Panc1 (cell line): Measurements from ENCODE around the gene RBBP5. TPM values are rescaled to one million over a fixed set of nuclear protein-coding genes. Genes with fewer than 3 reads are reported as not detected.

Source experiments
- ATAC-seq: fragments of 200-7000 bp; cut with Tn5 transposase; 2 replicates; pipeline ENCODE4 v1.9.1; 2020; ENCODE audit warnings: mild to moderate bottlenecking, moderate library complexity
- BruUV-seq: library from RNA; stranded (reverse); fragments of 400-500 nt; replicated peaks from 2 replicates; lab custom pipeline; 2021; lab: Mats Ljungman, UMichigan
- CTCF ChIA-PET: fragments of 300-600 bp; sonication (Branson Sonifier 250); formaldehyde crosslinking; loops from one replicate; lab custom pipeline; 2022; ENCODE audit warnings: antibody characterized with exemption; lab: Charles Lee
- POLR2A ChIA-PET: fragments of 300-600 bp; sonication (Branson Sonifier 250); formaldehyde crosslinking; loops from one replicate; lab custom pipeline; 2022; ENCODE audit warnings: antibody characterized with exemption; lab: Charles Lee
- DNase-seq: peaks from one replicate; pipeline ENCODE4 v3.0.0-alpha.2; 2010; ENCODE audit warnings: low read depth, low spot score
- H3K27ac ChIP-seq: 2 replicates; pipeline ENCODE4 v1.5.1; 2011; ENCODE audit warnings: mild to moderate bottlenecking, low read length, inconsistent platforms
- H3K27me3 ChIP-seq: fragments of 200-500 bp; sonication (Bioruptor generic); 2 replicates; pipeline ENCODE4 v1.6.0; 2014; ENCODE audit warnings: low read length, inconsistent platforms; ENCODE audit not compliant: control insufficient read depth, insufficient read depth
- H3K36me3 ChIP-seq: fragments of 200-500 bp; sonication (Bioruptor generic); 2 replicates; pipeline ENCODE4 v1.5.1; 2014; ENCODE audit warnings: inconsistent platforms, mild to moderate bottlenecking, low read length, moderate library complexity; ENCODE audit not compliant: control insufficient read depth, insufficient read depth
- H3K4me1 ChIP-seq: 2 replicates; pipeline ENCODE4 v1.5.1; 2011; ENCODE audit warnings: inconsistent platforms, mild to moderate bottlenecking, low read length, moderate library complexity; ENCODE audit not compliant: control insufficient read depth, insufficient read depth
- H3K4me3 ChIP-seq, 2 experiments: 2 replicates each; pipeline ENCODE4 v1.5.1; 2011 to 2012; ENCODE audit warnings: low read depth in 2 of 2, low read length in 2 of 2, mild to moderate bottlenecking in 2 of 2, inconsistent platforms in 1 of 2, moderate library complexity in 1 of 2
- H3K9me3 ChIP-seq: fragments of 200-500 bp; sonication (Bioruptor generic); 2 replicates; pipeline ENCODE4 v1.5.1; 2014; ENCODE audit warnings: low read depth, mild to moderate bottlenecking, inconsistent platforms, low read length, moderate library complexity; ENCODE audit not compliant: control insufficient read depth, insufficient read depth
- POLR2AphosphoS5 ChIP-seq: IDR thresholded peaks from 2 replicates; pipeline ENCODE4 v1.6.1; 2012; ENCODE audit warnings: mild to moderate bottlenecking, low read depth, low read length, moderate library complexity
- SIN3A ChIP-seq: IDR thresholded peaks from 2 replicates; pipeline ENCODE4 v1.6.1; 2012; ENCODE audit warnings: low read depth, mild to moderate bottlenecking, low read length, moderate library complexity, borderline replicate concordance; ENCODE audit not compliant: insufficient read depth
- TCF7L2 ChIP-seq: IDR thresholded peaks from 2 replicates; pipeline ENCODE4 v1.6.1; 2011; ENCODE audit warnings: mild to moderate bottlenecking, low read depth, low read length, inconsistent platforms
- in situ Hi-C: cut with HindIII; loops from 2 replicates; pipeline ENCODE4 v1.10.0; 2016; ENCODE audit warnings: low sequenced_read_pairs, low pct_unique_long_range_greater_than_20kb
- intact Hi-C: fragments of 100-400 bp; cut with micrococcal nuclease; formaldehyde crosslinking; loops from one replicate; pipeline ENCODE4 v1.10.0; 2022; ENCODE audit not compliant: unreplicated experiment
- total RNA-seq: library from RNA; stranded (reverse); gene quantifications from one replicate; pipeline ENCODE4 v1.2.1, GENCODE V29; 2021; ENCODE audit not compliant: unreplicated experiment
- TF ChIP-seq, protein P1 (sequence below), 2 experiments: IDR thresholded peaks; 2 replicates each; pipeline ENCODE4 v1.6.1; 2011 to 2012; ENCODE audit warnings: low read depth in 2 of 2, control low read depth in 1 of 2, low read length in 1 of 2, mild to moderate bottlenecking in 1 of 2, moderate library complexity in 1 of 2; ENCODE audit not compliant: insufficient read depth in 1 of 2
- TF ChIP-seq, protein P2 (sequence below): fragments of 450-650 bp; IDR thresholded peaks from 2 replicates; pipeline ENCODE4 v1.5.1; 2017; ENCODE audit warnings: mild to moderate bottlenecking

The RBBP5 gene
- total RNA-seq, 1 experiment from 2014 or later: 22.2 TPM

DNA sequence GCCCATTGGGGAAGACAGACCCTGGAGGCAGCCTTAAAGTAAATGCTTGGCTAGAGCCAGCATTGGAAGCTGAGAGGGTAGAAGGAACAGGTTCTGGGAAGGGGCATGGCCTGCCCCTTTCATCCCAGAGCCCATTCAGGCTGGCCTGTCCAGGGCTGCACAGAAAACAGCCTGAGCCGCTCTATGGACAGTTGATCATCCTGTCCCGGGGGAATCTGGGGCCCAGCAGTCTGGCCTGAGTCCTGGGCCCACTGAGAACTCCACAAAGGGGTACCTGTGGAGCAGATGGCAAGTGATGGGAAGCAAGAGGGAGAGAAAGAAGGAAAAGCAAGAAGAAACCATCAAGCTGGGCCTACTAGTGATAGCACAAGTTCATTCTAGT, 50.8 kb downstream of the RBBP5 start:
- TF ChIP-seq POLR2AphosphoS5 (no peak), SIN3A (no peak), TCF7L2 (no peak)
- TF ChIP-seq, protein P1, sequence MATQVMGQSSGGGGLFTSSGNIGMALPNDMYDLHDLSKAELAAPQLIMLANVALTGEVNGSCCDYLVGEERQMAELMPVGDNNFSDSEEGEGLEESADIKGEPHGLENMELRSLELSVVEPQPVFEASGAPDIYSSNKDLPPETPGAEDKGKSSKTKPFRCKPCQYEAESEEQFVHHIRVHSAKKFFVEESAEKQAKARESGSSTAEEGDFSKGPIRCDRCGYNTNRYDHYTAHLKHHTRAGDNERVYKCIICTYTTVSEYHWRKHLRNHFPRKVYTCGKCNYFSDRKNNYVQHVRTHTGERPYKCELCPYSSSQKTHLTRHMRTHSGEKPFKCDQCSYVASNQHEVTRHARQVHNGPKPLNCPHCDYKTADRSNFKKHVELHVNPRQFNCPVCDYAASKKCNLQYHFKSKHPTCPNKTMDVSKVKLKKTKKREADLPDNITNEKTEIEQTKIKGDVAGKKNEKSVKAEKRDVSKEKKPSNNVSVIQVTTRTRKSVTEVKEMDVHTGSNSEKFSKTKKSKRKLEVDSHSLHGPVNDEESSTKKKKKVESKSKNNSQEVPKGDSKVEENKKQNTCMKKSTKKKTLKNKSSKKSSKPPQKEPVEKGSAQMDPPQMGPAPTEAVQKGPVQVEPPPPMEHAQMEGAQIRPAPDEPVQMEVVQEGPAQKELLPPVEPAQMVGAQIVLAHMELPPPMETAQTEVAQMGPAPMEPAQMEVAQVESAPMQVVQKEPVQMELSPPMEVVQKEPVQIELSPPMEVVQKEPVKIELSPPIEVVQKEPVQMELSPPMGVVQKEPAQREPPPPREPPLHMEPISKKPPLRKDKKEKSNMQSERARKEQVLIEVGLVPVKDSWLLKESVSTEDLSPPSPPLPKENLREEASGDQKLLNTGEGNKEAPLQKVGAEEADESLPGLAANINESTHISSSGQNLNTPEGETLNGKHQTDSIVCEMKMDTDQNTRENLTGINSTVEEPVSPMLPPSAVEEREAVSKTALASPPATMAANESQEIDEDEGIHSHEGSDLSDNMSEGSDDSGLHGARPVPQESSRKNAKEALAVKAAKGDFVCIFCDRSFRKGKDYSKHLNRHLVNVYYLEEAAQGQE (IDR thresholded peaks at IDR 0.05; ENCODE audit: insufficient read depth in 1 of 2, low read depth in 2 of 2, low read length in 1 of 2): no peak
- TF ChIP-seq, protein P2, sequence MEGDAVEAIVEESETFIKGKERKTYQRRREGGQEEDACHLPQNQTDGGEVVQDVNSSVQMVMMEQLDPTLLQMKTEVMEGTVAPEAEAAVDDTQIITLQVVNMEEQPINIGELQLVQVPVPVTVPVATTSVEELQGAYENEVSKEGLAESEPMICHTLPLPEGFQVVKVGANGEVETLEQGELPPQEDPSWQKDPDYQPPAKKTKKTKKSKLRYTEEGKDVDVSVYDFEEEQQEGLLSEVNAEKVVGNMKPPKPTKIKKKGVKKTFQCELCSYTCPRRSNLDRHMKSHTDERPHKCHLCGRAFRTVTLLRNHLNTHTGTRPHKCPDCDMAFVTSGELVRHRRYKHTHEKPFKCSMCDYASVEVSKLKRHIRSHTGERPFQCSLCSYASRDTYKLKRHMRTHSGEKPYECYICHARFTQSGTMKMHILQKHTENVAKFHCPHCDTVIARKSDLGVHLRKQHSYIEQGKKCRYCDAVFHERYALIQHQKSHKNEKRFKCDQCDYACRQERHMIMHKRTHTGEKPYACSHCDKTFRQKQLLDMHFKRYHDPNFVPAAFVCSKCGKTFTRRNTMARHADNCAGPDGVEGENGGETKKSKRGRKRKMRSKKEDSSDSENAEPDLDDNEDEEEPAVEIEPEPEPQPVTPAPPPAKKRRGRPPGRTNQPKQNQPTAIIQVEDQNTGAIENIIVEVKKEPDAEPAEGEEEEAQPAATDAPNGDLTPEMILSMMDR: no peak
- in situ Hi-C loops (no loop called here), intact Hi-C loops (no loop called here)
- Histone ChIP-seq H3K9me3 (no peaks in the 10 kb centered on the region), H3K27ac (no peak overlapping the region), H3K4me3 (no peak overlapping the region), H3K27me3 (no peaks in the 10 kb centered on the region), H3K4me1 (no peaks in the 10 kb centered on the region; the same call in 1 of the 2 replicates), H3K36me3 (no peaks in the 10 kb centered on the region)
- no peak for ATAC-seq
- DNase-seq: no peak
- CTCF ChIA-PET: interaction anchor here (0.6 to 1.7 kb wide), 3 partner anchors 9 to 200 kb away, joined by 3 to 12 read pairs (median 6); no protein-coding TSS in a partner anchor
- POLR2A ChIA-PET: no interaction called here
- BruUV-seq: no TSS peak

DNA sequence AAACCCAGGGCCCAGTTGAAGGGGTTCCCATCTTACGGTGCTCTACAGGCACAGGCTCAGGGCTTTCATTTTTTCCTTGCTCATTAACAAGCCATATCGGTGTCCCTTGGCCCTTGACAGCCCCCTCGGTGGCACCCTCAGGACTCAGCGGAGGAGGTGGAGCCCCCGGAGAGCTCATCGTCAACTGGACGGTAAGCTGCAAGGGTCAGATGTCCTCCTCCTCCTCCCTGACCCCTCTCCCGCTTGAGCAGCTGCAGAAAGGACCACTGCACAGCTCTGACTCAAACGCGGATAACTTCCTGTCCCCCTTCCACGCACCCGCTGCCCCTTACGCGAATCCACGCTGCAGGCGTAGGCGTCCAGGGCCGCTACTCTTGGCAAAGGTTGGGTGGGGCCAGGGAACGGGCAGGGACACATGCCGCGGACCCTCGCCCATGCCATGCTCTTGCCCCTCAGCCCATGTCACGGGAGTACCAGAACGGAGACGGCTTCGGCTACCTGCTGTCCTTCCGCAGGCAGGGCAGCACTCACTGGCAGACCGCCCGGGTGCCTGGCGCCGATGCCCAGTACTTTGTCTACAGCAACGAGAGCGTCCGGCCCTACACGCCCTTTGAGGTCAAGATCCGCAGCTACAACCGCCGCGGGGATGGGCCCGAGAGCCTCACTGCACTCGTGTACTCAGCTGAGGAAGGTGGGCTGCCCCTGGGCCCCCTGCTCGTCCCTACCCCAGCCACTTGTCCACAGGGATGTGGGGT, 52.2 kb downstream of the RBBP5 start:
- Histone ChIP-seq H3K4me3 (no peak overlapping the region), H3K4me1 (no peaks in the 10 kb centered on the region; the same call in 1 of the 2 replicates), H3K9me3 (no peaks in the 10 kb centered on the region), H3K27ac (no peak overlapping the region), H3K36me3 (no peaks in the 10 kb centered on the region), H3K27me3 (no peaks in the 10 kb centered on the region)
- ChIA-PET POLR2A (no interaction called here), CTCF (interaction anchor here (1.7 kb wide), 1 partner anchor 8 kb away, joined by 6 read pairs; no protein-coding TSS in a partner anchor)
- intact Hi-C loops: loop anchor here (5.0 to 10.0 kb wide), 2 partner anchors 188 to 265 kb away; no protein-coding TSS in a partner anchor
- DNase-seq (no peak), ATAC-seq (no peak)
- TF ChIP-seq, protein P1 (IDR thresholded peaks at IDR 0.05; ENCODE audit: insufficient read depth in 1 of 2, low read depth in 2 of 2, low read length in 1 of 2): no peak
- TF ChIP-seq TCF7L2: no peak
- TF ChIP-seq, protein P2: no peak
- no peak for TF ChIP-seq SIN3A
- no peak for TF ChIP-seq POLR2AphosphoS5
- in situ Hi-C loops: no loop called here
- no TSS peak for BruUV-seq
